Sigmoid colon (tissue), 7 donors: ENCODE data around the gene SP110. TPM values are rescaled to one million over a fixed set of nuclear protein-coding genes. Genes with fewer than 3 reads are reported as not detected.

Experiments
- DNase-seq: peaks from one replicate; pipeline ENCODE4 v3.0.0-alpha.2; 2019
- H3K27ac ChIP-seq, 4 donors: fragments of 200-600 bp; sonication (generic); one replicate each; pipeline ENCODE4 v1.5.1; 2016 to 2019; ENCODE audit warnings: mild to moderate bottlenecking in 1 of 4
- H3K27me3 ChIP-seq, 3 donors: fragments of 200-600 bp; sonication (generic); one replicate each; pipeline ENCODE4 v1.5.1; 2019; ENCODE audit warnings: mild to moderate bottlenecking in 1 of 3
- H3K36me3 ChIP-seq, 4 donors: fragments of 200-600 bp; sonication (generic); one replicate each; pipeline ENCODE4 v1.5.1; 2016 to 2019
- H3K4me1 ChIP-seq, 4 donors: fragments of 200-600 bp; sonication (generic); one replicate each; pipeline ENCODE4 v1.5.1; 2017 to 2019
- H3K4me3 ChIP-seq, 4 donors: fragments of 200-600 bp; sonication (generic); one replicate each; pipeline ENCODE4 v1.5.1; 2017 to 2019; ENCODE audit warnings: mild to moderate bottlenecking in 2 of 4, moderate library complexity in 1 of 4
- H3K9me3 ChIP-seq, 4 donors: fragments of 200-600 bp in 3 of 4; sonication (generic) in 3 of 4; one replicate each; pipeline versions ENCODE4 v1.5.1 to v1.6.1; 2013 to 2019
- CTCF ChIP-seq, 4 experiments: fragments of 450-650 bp in 3 of 4; fragments of 200-600 bp in 1 of 4; IDR thresholded peaks; one replicate each; pipeline ENCODE4 v1.5.1; 2016 to 2019; ENCODE audit warnings: antibody characterized with exemption in 4 of 4, mild to moderate bottlenecking in 3 of 4, moderate library complexity in 2 of 4
- EP300 ChIP-seq, 4 donors: sonication (generic); formaldehyde crosslinking; IDR thresholded peaks; one replicate each; pipeline ENCODE4 v1.6.1; 2017; ENCODE audit warnings: antibody characterized with exemption in 4 of 4
- POLR2A ChIP-seq, 2 donors: fragments of 450-650 bp; IDR thresholded peaks; one replicate each; pipeline ENCODE4 v1.6.1; 2016; ENCODE audit warnings: antibody characterized with exemption in 2 of 2, mild to moderate bottlenecking in 2 of 2, moderate library complexity in 2 of 2
- POLR2AphosphoS5 ChIP-seq, 4 donors: sonication (generic); formaldehyde crosslinking; IDR thresholded peaks; one replicate each; pipeline ENCODE4 v1.6.1; 2017; ENCODE audit warnings: antibody characterized with exemption in 4 of 4
- WGBS, 2 donors: extraction: QIAGEN DNeasy Blood & Tissue Kit; methylation state at CpG; one replicate each; pipeline ENCODE4 v1.1.7; 2013; 5-methylcytosine and 5-hydroxymethylcytosine counted together
- intact Hi-C: fragments of 100-400 bp; cut with DNase I; formaldehyde crosslinking; loops from one replicate; pipeline ENCODE4 v1.15.1; 2023
- polyA plus RNA-seq, 3 donors: library from polyadenylated mRNA; stranded (reverse); fragments of 200-250 nt; gene quantifications; one replicate each; pipeline ENCODE4 v1.2.3, GENCODE V29; 2013
- total RNA-seq, 4 donors: library from RNA; depleted of rRNA; stranded (reverse); fragments of >200 nt; gene quantifications; one replicate each; pipeline ENCODE4 v1.1.0, GENCODE V29; 2016
- donor health status: healthy with polysubstance abuse.
- donor health status: Bipolar disorder and iron deficiency.
- donor health status: healthy.

The SP110 gene
- total and polyA plus RNA-seq, 7 donors, result 9.2 to 41.8 (median 16.4) TPM

- H3K27me3 ChIP-seq, result no peaks in the 10 kb centered on the region
- DNase-seq, result no peak
- H3K4me3 ChIP-seq, result no peak overlapping the region
- no peaks in the 10 kb centered on the region for H3K9me3 ChIP-seq
- H3K4me1 ChIP-seq, result no peaks in the 10 kb centered on the region
- TF ChIP-seq POLR2A (IDR thresholded peaks at IDR 0.05) (no peak), CTCF (IDR thresholded peaks at IDR 0.05) (no peak), EP300 (IDR thresholded peaks at IDR 0.05) (no peak), POLR2AphosphoS5 (IDR thresholded peaks at IDR 0.05) (no peak)
- no peak overlapping the region for H3K27ac ChIP-seq
- no peaks in the 10 kb centered on the region for H3K36me3 ChIP-seq
- intact Hi-C loops, result no loop called here
- 98 to 99% methylated on average over 2 of the region's 2 CpGs for WGBS, 2 donors
Measured at GRCh38 chr2:230250231-230250630, 30.4 kb upstream of the SP110 start.

DNA sequence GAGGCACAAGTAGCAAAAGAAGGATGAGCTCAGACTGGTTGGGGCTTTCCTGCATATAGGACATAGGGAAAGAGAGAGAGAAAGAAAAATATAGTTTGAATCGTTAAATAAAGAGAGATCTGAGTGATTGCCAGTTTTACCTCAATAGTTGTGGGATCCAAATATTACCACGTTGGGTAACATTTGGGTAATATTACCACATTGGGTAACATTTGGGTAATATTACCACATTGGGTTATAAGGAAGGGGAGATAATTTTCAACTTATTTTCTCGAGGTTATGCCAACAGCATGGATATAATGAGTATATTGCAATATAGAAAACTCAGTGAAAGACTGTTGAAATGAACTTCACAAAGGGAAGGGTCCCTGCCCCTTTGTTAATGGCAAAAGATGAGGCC lies 26.4 kb upstream of the SP110 start:
- WGBS, 2 donors, result 71 to 86% methylated on average over 3 of the region's 3 CpGs
- H3K27me3 ChIP-seq, result no peaks in the 10 kb centered on the region
- H3K4me3 ChIP-seq, result no peak overlapping the region
- no peaks in the 10 kb centered on the region for H3K9me3 ChIP-seq
- DNase-seq, result no peak
- no peaks in the 10 kb centered on the region for H3K36me3 ChIP-seq
- intact Hi-C loops, result no loop called here
- TF ChIP-seq POLR2AphosphoS5 (IDR thresholded peaks at IDR 0.05) (no peak), POLR2A (IDR thresholded peaks at IDR 0.05) (no peak), EP300 (IDR thresholded peaks at IDR 0.05) (no peak), CTCF (IDR thresholded peaks at IDR 0.05) (no peak)
- no peak overlapping the region for H3K27ac ChIP-seq
- no peaks in the 10 kb centered on the region for H3K4me1 ChIP-seq

GRCh38 chr2:230244211-230244610 lies 24.4 kb upstream of the SP110 start:
- H3K4me3 ChIP-seq, result no peak overlapping the region
- TF ChIP-seq EP300 (IDR thresholded peaks at IDR 0.05) (no peak), CTCF (IDR thresholded peaks at IDR 0.05) (no peak), POLR2AphosphoS5 (IDR thresholded peaks at IDR 0.05) (no peak), POLR2A (IDR thresholded peaks at IDR 0.05) (no peak)
- no peaks in the 10 kb centered on the region for H3K27me3 ChIP-seq
- no peaks in the 10 kb centered on the region for H3K9me3 ChIP-seq
- no peak overlapping the region for H3K27ac ChIP-seq
- intact Hi-C loops, result no loop called here
- DNase-seq, result no peak
- 95 to 96% methylated on average over 2 of the region's 2 CpGs for WGBS, 2 donors
- no peaks in the 10 kb centered on the region for H3K4me1 ChIP-seq
- no peaks in the 10 kb centered on the region for H3K36me3 ChIP-seq

GRCh38 chr2:230234845-230235244 lies 15.1 kb upstream of the SP110 start:
- TF ChIP-seq POLR2A (IDR thresholded peaks at IDR 0.05) (no peak), CTCF (IDR thresholded peaks at IDR 0.05) (no peak), POLR2AphosphoS5 (IDR thresholded peaks at IDR 0.05) (no peak), EP300 (IDR thresholded peaks at IDR 0.05) (no peak)
- no peak overlapping the region for H3K27ac ChIP-seq
- intact Hi-C loops, result no loop called here
- H3K27me3 ChIP-seq, result no peaks in the 10 kb centered on the region
- no peak overlapping the region for H3K4me3 ChIP-seq
- 85 to 87% methylated on average over 3 of the region's 3 CpGs for WGBS, 2 donors
- H3K9me3 ChIP-seq, result peaks cover 0 to 6% (median 0%) of the 10 kb centered on the region in 4 donors
- DNase-seq, result no peak
- no peaks in the 10 kb centered on the region for H3K4me1 ChIP-seq
- no peaks in the 10 kb centered on the region for H3K36me3 ChIP-seq

DNA sequence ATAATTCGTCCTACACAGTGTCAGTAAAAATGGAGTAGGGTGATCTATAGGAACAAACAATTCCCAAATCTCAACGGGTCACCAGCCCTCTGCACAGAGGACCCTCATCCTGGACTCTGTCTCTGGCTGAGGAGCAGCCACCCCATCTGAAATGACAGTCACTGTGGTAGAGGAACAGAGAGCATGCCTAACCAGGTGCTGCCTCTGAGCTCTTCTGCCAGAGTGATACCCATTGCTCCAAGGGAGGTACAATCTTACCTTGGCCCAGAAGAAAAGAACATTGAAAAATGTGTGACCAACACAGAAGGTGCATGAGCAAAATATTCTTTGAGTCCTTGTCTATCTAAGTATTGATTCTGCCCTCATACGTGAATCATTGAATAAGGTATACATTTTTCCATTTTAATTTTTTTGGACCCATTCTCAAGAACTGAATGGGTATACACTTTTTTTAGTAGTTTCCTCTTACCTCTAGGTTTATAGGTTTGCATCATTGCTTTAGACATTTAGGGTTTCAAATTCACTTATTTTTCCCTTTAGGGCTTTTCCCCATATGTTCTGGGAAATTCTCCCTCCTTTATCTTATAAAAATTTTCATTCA lies 14.4 kb upstream of the SP110 start:
- Histone ChIP-seq H3K27me3 (no peaks in the 10 kb centered on the region), H3K9me3 (peaks cover 0 to 6% (median 0%) of the 10 kb centered on the region in 4 donors), H3K4me3 (no peak overlapping the region), H3K27ac (no peak overlapping the region), H3K4me1 (no peaks in the 10 kb centered on the region), H3K36me3 (no peaks in the 10 kb centered on the region)
- no peak for DNase-seq
- intact Hi-C loops, result no loop called here
- TF ChIP-seq EP300 (IDR thresholded peaks at IDR 0.05), result no peak
- 57 to 80% methylated on average over 3 of the region's 3 CpGs for WGBS, 2 donors
